ENCODE results near the gene HLA-C.
A peak's percentile ranks its signal among the peaks of the same experiment; 100 is the strongest.

DNA sequence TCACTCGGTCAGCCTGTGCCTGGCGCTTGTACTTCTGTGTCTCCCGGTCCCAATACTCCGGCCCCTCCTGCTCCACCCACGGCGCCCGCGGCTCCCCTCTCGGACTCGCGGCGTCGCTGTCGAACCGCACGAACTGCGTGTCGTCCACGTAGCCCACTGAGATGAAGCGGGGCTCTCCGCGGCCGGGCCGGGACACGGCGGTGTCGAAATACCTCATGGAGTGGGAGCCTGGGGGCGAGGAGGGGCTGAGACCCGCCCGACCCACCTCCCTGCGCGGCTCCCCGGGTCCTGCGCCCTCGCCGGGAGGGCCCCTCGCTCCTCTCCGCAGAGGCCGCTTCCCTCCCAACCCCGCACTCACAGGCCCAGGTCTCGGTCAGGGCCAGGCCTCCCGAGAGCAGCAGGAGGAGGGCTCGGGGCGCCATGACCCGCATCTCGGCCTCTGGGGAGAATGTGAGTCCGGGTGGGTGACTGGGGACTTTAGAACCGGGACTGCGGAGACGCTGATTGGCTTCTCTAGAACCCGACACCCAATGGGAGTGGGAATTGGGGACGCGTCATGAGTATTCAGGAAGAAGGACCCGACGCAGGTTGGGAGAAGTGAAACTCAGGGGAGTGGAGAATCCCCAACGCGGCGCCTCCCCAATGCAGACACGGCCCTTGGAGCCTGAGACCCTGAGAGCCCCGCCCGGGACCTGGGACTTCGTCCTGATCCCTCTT lies at the start of gene HLA-C:
- TF ChIP-seq, protein P1, sequence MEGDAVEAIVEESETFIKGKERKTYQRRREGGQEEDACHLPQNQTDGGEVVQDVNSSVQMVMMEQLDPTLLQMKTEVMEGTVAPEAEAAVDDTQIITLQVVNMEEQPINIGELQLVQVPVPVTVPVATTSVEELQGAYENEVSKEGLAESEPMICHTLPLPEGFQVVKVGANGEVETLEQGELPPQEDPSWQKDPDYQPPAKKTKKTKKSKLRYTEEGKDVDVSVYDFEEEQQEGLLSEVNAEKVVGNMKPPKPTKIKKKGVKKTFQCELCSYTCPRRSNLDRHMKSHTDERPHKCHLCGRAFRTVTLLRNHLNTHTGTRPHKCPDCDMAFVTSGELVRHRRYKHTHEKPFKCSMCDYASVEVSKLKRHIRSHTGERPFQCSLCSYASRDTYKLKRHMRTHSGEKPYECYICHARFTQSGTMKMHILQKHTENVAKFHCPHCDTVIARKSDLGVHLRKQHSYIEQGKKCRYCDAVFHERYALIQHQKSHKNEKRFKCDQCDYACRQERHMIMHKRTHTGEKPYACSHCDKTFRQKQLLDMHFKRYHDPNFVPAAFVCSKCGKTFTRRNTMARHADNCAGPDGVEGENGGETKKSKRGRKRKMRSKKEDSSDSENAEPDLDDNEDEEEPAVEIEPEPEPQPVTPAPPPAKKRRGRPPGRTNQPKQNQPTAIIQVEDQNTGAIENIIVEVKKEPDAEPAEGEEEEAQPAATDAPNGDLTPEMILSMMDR (IDR thresholded peaks at IDR 0.05) = peak in 1 of 3 donors; percentile 15
- TF ChIP-seq POLR2A (IDR thresholded peaks at IDR 0.05) = peak; percentile 88

Measured in breast epithelium (tissue), 3 donors.